ENCODE data around the gene LEKR1.
"Not testable (repeated sequence)": the region's sequence is repeated elsewhere in the genome, so short reads cannot be mapped to it uniquely, and the experiment has no call there.

LEKR1 gene

GRCh38 chr3:156908398-156908797, 82.2 kb downstream of the LEKR1 start:
- DNase-seq (ENCODE audit: low spot score): no peak

- DNase-seq (ENCODE audit: low spot score): no peak
Observed at GRCh38 chr3:156910022-156910421, 83.9 kb downstream of the LEKR1 start.

- not testable (repeated sequence) for DNase-seq (ENCODE audit: low spot score)
Observed at GRCh38 chr3:156910831-156911230, 84.7 kb downstream of the LEKR1 start.

- not testable (repeated sequence) for DNase-seq (ENCODE audit: low spot score)
Observed at GRCh38 chr3:156914300-156914699, 88.1 kb downstream of the LEKR1 start.

- no peak for DNase-seq (ENCODE audit: low spot score)
Observed at GRCh38 chr3:156915372-156915771, 89.2 kb downstream of the LEKR1 start.

GRCh38 chr3:156918746-156919145, 92.6 kb downstream of the LEKR1 start:
- no peak for DNase-seq (ENCODE audit: low spot score)

- DNase-seq (ENCODE audit: low spot score): no peak
Observed at GRCh38 chr3:156919818-156920217, 93.7 kb downstream of the LEKR1 start.

GRCh38 chr3:156920399-156920798, 94.2 kb downstream of the LEKR1 start:
- DNase-seq (ENCODE audit: low spot score): no peak

GRCh38 chr3:156923349-156923748, 97.2 kb downstream of the LEKR1 start:
- no peak for DNase-seq (ENCODE audit: low spot score)

DNA sequence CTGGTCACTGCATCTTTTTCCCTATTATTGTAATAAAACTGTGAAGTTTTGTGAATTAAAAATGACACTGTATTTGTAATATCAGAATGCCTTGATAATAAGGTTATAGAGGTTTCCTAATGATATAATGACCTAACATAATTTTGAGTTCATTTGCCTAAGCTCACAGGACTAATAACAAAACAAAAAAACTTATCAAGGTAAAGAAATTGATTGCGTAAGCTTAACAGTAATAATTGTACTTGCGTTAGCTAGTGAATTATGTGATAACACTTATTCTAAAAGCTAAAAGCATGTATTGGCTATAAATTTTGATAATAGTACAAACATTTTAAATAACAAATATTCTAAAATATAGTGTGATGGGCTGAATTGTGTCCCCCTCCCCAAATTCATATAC, 112.6 kb downstream of the LEKR1 start:
- no peak for DNase-seq (ENCODE audit: low spot score)

DNA sequence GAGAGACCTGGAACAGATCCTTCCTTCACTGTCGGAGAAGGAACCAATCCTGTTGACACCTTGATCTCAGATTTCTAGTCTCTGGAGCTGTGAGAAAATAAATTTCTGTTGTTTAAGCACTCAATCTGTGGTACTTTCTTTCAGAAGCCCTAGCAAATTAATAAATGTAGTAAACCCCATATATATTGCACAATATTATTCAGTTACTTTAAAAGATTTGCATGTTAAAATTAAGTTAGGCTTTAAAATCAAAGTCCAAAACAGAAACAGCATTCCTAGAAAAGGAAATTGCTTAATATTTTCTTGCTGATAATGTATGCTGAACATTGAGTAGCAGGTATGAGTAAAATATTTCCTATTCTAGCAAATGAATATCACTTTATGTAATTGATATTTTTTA, 113.2 kb downstream of the LEKR1 start:
- no peak for DNase-seq (ENCODE audit: low spot score)

GRCh38 chr3:156941311-156941710, 115.2 kb downstream of the LEKR1 start:
- DNase-seq (ENCODE audit: low spot score): no peak

GRCh38 chr3:156948402-156949210, 122.5 kb downstream of the LEKR1 start:
- DNase-seq (ENCODE audit: low spot score): no peak

DNA sequence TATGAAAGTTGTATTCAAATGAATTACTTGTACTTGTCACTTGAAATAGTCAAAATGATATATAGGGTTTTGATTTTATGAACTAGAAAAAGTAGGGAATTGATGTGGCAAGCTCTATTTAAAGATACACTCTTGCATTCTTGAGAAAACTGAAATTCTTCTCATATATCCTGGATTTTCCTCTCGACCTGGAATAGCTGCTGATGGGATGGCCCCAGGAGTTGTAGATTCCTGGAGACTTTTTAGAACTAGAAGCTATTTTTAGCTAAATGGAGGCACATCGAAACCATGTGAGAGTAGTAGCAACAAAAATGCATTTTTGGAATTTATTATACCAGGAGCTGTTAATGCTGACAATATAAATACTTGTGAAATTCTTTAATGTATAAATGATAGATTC, 125.9 kb downstream of the LEKR1 start:
- no peak for DNase-seq (ENCODE audit: low spot score)

- DNase-seq (ENCODE audit: low spot score): no peak
Observed at GRCh38 chr3:156957715-156958114, 131.6 kb downstream of the LEKR1 start.

DNA sequence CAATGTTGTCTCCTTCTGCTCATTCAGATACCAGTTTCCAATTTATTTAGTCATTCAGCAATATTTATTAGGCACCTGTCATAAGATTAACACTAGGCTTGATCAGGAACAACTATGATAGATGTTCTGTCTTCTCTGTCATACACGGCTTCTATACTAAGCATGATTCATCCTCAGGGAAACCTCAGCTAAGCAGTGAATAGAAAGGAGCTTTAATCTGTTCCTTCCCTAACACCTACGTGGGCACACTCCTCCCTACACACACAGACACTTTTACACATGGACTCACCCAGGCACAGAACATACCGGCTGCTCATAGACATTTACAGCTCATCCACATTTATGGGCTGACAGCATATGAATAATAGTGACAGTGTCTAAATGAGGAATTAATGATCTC, 136.9 kb downstream of the LEKR1 start:
- no peak for DNase-seq (ENCODE audit: low spot score)

GRCh38 chr3:156964577-156964976, 138.4 kb downstream of the LEKR1 start:
- DNase-seq (ENCODE audit: low spot score): no peak

DNA sequence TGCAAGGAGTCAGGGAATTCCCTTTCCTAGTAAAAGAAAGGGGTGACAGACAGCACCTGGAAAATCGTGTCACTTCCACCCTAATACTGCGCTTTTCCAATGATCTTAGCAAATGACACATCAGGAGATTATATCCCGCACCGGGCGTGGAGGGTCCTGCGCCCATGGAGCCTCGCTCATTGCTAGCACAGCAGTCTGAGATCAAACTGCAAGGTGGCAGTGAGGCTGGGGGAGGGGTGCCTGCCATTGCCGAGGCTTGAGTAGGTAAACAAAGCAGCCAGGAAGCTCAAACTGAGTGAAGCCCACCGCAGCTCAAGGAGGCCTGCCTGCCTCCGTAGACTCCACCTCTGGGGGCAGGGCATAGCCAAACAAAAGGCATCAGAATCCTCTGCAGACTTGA, 140.2 kb downstream of the LEKR1 start:
- not testable (repeated sequence) for DNase-seq (ENCODE audit: low spot score)

GRCh38 chr3:156973954-156974353, 147.8 kb downstream of the LEKR1 start:
- DNase-seq (ENCODE audit: low spot score): no peak

- no peak for DNase-seq (ENCODE audit: low spot score)
Observed at GRCh38 chr3:156974931-156975330, 148.8 kb downstream of the LEKR1 start.

- DNase-seq (ENCODE audit: low spot score): no peak
Observed at GRCh38 chr3:156975721-156976120, 149.6 kb downstream of the LEKR1 start.

DNA sequence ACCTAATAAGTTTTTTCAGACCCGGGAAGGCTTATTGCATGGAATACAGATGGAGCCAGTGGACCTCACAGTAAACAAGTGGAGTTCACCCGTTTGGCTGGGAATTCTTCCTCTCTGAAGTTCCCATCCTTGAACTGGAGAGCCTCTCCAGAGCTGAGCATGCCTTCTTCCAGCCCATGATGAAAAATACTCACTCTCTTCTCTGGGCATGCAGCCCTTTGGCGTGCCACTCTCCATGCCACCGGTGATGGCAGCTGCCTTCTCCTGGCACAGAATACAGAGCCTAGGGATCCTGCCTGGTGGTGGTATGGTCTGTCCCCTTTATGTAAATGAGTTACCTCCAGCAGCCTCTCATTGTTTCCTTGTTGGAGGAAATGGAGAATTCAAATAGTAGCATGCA, 150.8 kb downstream of the LEKR1 start:
- DNase-seq (ENCODE audit: low spot score): no peak

DNA sequence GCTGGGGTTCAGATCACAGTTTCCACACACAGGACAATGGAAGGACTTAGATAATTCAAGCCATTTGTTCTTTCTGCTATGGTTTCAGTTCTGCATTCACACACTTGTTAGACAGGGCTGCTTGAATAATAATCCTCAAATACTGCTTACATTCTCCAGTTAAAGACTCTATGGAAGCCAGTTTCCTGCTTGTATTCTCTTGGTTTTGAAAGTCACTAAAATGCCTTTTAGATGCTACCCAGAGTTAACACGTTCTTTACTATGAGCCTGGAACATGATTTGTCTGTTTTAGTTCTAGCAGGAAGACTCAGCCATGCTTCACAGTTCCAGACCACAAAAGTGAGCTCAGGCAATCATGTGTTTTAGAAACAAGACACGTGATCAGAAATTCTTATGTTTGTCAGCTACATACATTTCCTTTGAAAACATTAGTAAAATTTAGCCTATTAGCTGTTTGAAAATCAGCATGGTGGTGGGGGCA, 152.4 kb downstream of the LEKR1 start:
- DNase-seq (ENCODE audit: low spot score): no peak

GRCh38 chr3:156981005-156981404, 154.9 kb downstream of the LEKR1 start:
- no peak for DNase-seq (ENCODE audit: low spot score)

Measured in activated CD4-positive, alpha-beta T cell treated with anti-CD3 and anti-CD28 coated beads, Interleukin-2, Interleukin-4, amounts not matched to agents 100 ng/mL and 50 ng/mL, durations not matched to agents 16 hours and 8 hours (primary cell).